ENCODE measurements around the gene ARHGAP26. TPM values are rescaled to one million over a fixed set of nuclear protein-coding genes. Genes with fewer than 3 reads are reported as not detected.

Gene ARHGAP26
- total RNA-seq, 1 experiment from 2014 or later = 5.5 TPM

- peak; percentile 83 for DNase-seq (ENCODE audit: low read depth)
Measured at GRCh38 chr5:142829801-142830220, 59.6 kb downstream of the ARHGAP26 start.

GRCh38 chr5:142830241-142831008 is 60.2 kb downstream of the ARHGAP26 start:
- peak; percentile 80 for DNase-seq (ENCODE audit: low read depth)

DNA sequence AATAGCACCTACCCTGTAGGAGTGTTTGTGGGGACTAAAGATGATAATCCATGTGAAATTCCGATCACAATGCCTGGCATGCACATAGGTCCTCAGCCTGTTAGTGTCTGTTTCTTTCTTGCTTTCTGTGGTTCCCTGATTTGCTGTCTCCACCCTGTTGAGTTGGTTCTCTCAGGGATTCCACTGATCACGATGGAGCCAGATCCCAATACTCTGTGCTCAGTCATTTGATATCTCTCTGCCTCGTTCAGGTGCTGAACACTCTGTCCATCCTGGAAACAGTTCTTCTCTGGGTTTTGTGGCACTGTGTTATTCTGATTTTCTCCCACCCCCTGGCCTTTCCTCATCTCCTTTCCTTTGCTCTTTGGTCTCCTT is 60.8 kb downstream of the ARHGAP26 start:
- no peak for DNase-seq (ENCODE audit: low read depth)

- no peak for DNase-seq (ENCODE audit: low read depth)
Measured at GRCh38 chr5:142832263-142832662, 62.1 kb downstream of the ARHGAP26 start.

- no peak for DNase-seq (ENCODE audit: low read depth)
Measured at GRCh38 chr5:142833517-142834449, 63.6 kb downstream of the ARHGAP26 start.

DNA sequence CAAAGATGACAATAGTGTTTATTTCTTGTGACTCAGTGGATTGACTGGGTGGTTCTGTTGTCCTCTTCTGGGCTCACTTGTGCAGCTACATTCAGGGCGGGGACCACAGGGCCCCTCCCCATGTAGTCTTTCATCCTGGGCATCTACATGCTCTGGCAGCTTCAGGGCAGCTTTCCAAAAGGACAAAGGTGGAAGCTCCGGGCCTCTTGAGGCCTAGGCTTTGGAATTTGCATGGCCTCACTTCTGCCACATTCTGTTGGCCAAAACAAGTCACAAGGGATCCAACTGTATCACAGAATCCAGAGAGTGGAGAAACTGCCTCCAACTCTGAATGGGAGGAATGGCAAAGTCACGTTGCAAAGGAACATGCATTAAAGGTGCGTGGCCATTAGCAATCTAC is 64.3 kb downstream of the ARHGAP26 start:
- DNase-seq (ENCODE audit: low read depth) = no peak

GRCh38 chr5:142835540-142835939 is 65.4 kb downstream of the ARHGAP26 start:
- DNase-seq (ENCODE audit: low read depth) = no peak

- no peak for DNase-seq (ENCODE audit: low read depth)
Measured at GRCh38 chr5:142836048-142836447, 65.9 kb downstream of the ARHGAP26 start.

GRCh38 chr5:142837081-142837725 is 67.0 kb downstream of the ARHGAP26 start:
- no peak for DNase-seq (ENCODE audit: low read depth)

DNA sequence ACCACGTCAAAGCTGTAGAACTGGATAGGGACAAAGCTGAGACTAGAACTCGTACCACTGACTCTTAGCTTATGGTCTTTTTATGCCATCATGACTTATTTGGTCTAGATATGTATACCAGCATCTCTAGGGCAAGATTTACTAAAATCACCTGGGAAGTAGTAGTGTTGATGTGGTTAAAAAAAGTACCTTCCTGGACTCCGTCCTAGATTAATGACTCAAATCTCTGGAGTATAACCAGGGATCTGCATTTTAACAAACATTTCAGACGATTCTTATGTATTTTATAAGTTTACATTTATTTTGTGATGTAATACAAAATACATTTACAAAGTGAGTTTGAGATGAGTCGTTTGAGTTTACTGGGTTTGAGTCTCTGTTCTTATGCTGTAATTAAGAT is 68.7 kb downstream of the ARHGAP26 start:
- DNase-seq (ENCODE audit: low read depth) = no peak

GRCh38 chr5:142839711-142840346 is 69.7 kb downstream of the ARHGAP26 start:
- no peak for DNase-seq (ENCODE audit: low read depth)

GRCh38 chr5:142840575-142840974 is 70.4 kb downstream of the ARHGAP26 start:
- DNase-seq (ENCODE audit: low read depth) = no peak

GRCh38 chr5:142841511-142842265 is 71.5 kb downstream of the ARHGAP26 start:
- DNase-seq (ENCODE audit: low read depth) = peak; percentile 56

- DNase-seq (ENCODE audit: low read depth) = no peak
Measured at GRCh38 chr5:142842994-142843905, 73.1 kb downstream of the ARHGAP26 start.

DNA sequence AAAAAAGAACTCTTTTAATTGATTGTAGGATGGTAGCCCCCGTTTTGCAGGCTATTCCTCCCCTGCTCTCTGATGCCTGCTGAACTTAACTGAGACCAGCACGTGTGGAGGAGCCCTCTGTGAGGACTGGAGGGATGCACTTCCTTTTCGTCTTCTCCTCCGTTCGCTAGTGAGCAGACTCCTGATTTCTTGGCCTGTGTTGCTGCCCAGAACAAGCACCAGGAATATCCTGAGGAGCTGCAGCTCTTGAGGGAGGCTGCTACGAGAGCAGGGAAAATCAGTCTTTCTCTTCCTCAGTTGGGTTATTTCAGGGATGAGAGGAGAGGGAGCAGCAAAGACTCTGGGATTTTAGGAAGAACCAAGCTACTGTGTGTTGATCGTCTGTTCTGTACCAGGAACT is 74.7 kb downstream of the ARHGAP26 start:
- no peak for DNase-seq (ENCODE audit: low read depth)

GRCh38 chr5:142845402-142845921 is 75.3 kb downstream of the ARHGAP26 start:
- DNase-seq (ENCODE audit: low read depth) = no peak

- DNase-seq (ENCODE audit: low read depth) = no peak
Measured at GRCh38 chr5:142845954-142846398, 75.8 kb downstream of the ARHGAP26 start.

- DNase-seq (ENCODE audit: low read depth) = no peak
Measured at GRCh38 chr5:142846406-142846805, 76.2 kb downstream of the ARHGAP26 start.
